ENCODE data around the gene FGD6.
"Not testable (repeated sequence)": the region's sequence is repeated elsewhere in the genome, so short reads cannot be mapped to it uniquely, and the experiment has no call there.

The FGD6 gene

DNA sequence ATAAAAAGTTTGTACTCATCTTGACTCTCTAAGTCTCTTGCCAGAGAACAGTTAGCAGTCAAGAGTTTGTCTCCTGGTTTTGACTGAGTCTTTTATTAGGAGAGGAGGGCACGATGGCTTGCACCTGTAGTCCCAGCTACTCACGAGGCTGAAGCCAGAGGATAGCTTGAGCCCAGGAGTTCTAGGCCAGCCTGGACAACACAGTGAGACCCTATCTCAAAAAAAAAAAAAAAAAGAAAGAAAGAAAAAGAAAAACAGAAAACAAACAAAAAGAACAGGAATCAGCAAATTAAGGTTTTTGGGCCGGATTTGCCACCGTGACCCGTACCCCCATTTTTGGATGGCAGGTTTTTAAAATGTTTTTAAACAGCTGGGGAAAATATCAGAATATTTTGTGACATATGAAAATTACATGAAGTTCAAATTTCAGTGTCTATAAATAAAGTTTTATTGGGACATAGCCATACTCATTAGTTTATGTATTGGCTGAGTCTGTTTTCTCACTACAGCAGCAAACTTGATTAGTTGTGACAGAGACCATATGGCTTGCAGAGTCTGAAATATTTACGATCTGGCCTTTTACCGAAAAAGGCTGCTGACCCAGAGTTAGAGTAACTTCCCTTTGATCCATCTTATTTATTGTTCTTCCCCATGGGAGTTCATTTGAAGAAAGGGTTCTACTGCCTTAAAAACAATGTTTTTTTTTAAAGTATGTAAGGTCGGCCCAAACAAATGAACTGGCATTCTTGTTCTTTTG lies 31.5 kb upstream of the FGD6 start:
- no peak overlapping the region for H3K4me3 ChIP-seq (ENCODE audit: low read length in 2 of 2)
- H3K36me3 ChIP-seq (ENCODE audit: control insufficient read depth in 2 of 2, insufficient read depth in 2 of 2, low read length in 2 of 2) = peaks cover 0 to 11% of the 10 kb centered on the region in 2 donors
- H3K4me1 ChIP-seq (ENCODE audit: control insufficient read depth in 2 of 2, insufficient read depth in 2 of 2, low read length in 2 of 2) = peaks cover 0 to 2% of the 10 kb centered on the region in 2 donors
- H3K9ac ChIP-seq (ENCODE audit: low read depth in 1 of 2, low read length in 2 of 2) = no peak overlapping the region
- no peaks in the 10 kb centered on the region for H3K9me3 ChIP-seq (ENCODE audit: control insufficient read depth in 2 of 2, low read length in 2 of 2)
- no peaks in the 10 kb centered on the region for H3K27me3 ChIP-seq (ENCODE audit: control insufficient read depth in 2 of 2, insufficient read depth in 2 of 2, low read length in 2 of 2)
- H3K27ac ChIP-seq (ENCODE audit: low read depth in 2 of 2, low read length in 2 of 2) = no peak overlapping the region

DNA sequence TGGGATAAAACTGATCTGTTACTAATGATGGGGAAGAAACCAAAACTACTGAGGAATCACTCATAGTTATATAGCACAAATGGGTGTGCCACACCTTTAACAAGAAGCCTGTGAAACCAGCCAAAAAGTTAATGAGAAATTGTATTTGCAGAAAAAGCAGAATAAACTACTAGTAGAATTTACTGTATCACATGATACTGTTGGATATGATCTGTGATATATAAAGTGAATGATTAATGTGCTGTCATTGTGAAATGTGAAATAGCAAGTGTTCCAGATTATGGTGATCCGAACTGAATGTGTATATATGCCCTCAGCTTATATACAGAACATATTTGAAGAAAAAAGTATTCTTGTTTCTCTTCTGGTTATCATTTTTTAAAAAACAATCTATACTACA lies 30.8 kb upstream of the FGD6 start:
- Histone ChIP-seq H3K9me3 (ENCODE audit: control insufficient read depth in 2 of 2, low read length in 2 of 2) (no peaks in the 10 kb centered on the region), H3K4me3 (ENCODE audit: low read length in 2 of 2) (no peak overlapping the region), H3K27ac (ENCODE audit: low read depth in 2 of 2, low read length in 2 of 2) (no peak overlapping the region), H3K9ac (ENCODE audit: low read depth in 1 of 2, low read length in 2 of 2) (no peak overlapping the region), H3K27me3 (ENCODE audit: control insufficient read depth in 2 of 2, insufficient read depth in 2 of 2, low read length in 2 of 2) (no peaks in the 10 kb centered on the region), H3K4me1 (ENCODE audit: control insufficient read depth in 2 of 2, insufficient read depth in 2 of 2, low read length in 2 of 2) (peaks cover 0 to 2% of the 10 kb centered on the region in 2 donors), H3K36me3 (ENCODE audit: control insufficient read depth in 2 of 2, insufficient read depth in 2 of 2, low read length in 2 of 2) (peaks cover under 1 to 6% of the 10 kb centered on the region in 2 donors)

- Histone ChIP-seq H3K9ac (ENCODE audit: low read depth in 1 of 2, low read length in 2 of 2) (no peak overlapping the region), H3K4me1 (ENCODE audit: control insufficient read depth in 2 of 2, insufficient read depth in 2 of 2, low read length in 2 of 2) (peaks cover 0 to 2% of the 10 kb centered on the region in 2 donors), H3K9me3 (ENCODE audit: control insufficient read depth in 2 of 2, low read length in 2 of 2) (no peaks in the 10 kb centered on the region), H3K27ac (ENCODE audit: low read depth in 2 of 2, low read length in 2 of 2) (no peak overlapping the region), H3K36me3 (ENCODE audit: control insufficient read depth in 2 of 2, insufficient read depth in 2 of 2, low read length in 2 of 2) (peaks cover 0 to 2% of the 10 kb centered on the region in 2 donors), H3K27me3 (ENCODE audit: control insufficient read depth in 2 of 2, insufficient read depth in 2 of 2, low read length in 2 of 2) (no peaks in the 10 kb centered on the region), H3K4me3 (ENCODE audit: low read length in 2 of 2) (no peak overlapping the region)
Observed at GRCh38 chr12:95244350-95244749, 27.1 kb upstream of the FGD6 start.

- Histone ChIP-seq H3K4me1 (ENCODE audit: control insufficient read depth in 2 of 2, insufficient read depth in 2 of 2, low read length in 2 of 2) (peaks cover 0 to 2% of the 10 kb centered on the region in 2 donors), H3K27ac (ENCODE audit: low read depth in 2 of 2, low read length in 2 of 2) (no peak overlapping the region), H3K4me3 (ENCODE audit: low read length in 2 of 2) (no peak overlapping the region), H3K36me3 (ENCODE audit: control insufficient read depth in 2 of 2, insufficient read depth in 2 of 2, low read length in 2 of 2) (peaks cover 0 to 2% of the 10 kb centered on the region in 2 donors), H3K9ac (ENCODE audit: low read depth in 1 of 2, low read length in 2 of 2) (no peak overlapping the region), H3K27me3 (ENCODE audit: control insufficient read depth in 2 of 2, insufficient read depth in 2 of 2, low read length in 2 of 2) (no peaks in the 10 kb centered on the region), H3K9me3 (ENCODE audit: control insufficient read depth in 2 of 2, low read length in 2 of 2) (no peaks in the 10 kb centered on the region)
Observed at GRCh38 chr12:95243497-95244183, 26.4 kb upstream of the FGD6 start.

DNA sequence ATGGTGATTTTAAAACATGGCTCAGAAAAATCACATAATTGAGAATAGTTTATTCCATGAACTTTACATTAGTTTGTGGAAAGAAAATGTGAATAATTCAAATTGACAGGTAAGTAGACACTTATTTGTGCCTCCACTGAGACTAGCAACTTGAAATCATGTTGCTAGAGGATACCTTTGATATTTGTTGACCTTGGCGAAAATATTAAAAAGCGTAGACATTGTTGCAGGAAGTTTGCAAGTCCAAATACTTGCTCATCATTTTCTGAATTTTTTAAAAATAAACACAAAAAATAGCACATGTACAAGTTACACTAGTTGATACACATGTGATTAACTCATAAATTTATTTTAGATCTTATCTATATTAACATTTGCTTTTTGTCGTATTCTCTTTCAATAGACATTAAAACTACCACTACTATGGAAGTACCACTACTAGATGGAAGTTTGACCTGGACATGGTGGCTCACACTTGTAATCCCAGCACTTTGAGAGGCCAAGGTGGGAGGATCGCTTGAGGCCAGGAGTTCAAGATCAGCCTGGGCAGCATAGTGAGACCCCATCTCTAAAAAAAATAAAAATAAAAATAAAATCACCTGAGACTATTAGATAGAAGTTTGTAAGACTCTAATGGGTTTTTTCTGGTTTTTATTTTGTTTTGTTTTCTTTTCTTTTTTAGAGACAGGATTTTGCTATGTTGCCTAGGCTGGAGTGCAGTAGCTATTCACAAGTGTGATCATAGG lies 24.7 kb upstream of the FGD6 start:
- H3K27me3 ChIP-seq (ENCODE audit: control insufficient read depth in 2 of 2, insufficient read depth in 2 of 2, low read length in 2 of 2) = no peaks in the 10 kb centered on the region
- H3K4me1 ChIP-seq (ENCODE audit: control insufficient read depth in 2 of 2, insufficient read depth in 2 of 2, low read length in 2 of 2) = peaks cover 0 to 2% of the 10 kb centered on the region in 2 donors
- no peak overlapping the region for H3K27ac ChIP-seq (ENCODE audit: low read depth in 2 of 2, low read length in 2 of 2)
- H3K4me3 ChIP-seq (ENCODE audit: low read length in 2 of 2) = no peak overlapping the region
- H3K9ac ChIP-seq (ENCODE audit: low read depth in 1 of 2, low read length in 2 of 2) = no peak overlapping the region
- peaks cover 0 to 2% of the 10 kb centered on the region in 2 donors for H3K36me3 ChIP-seq (ENCODE audit: control insufficient read depth in 2 of 2, insufficient read depth in 2 of 2, low read length in 2 of 2)
- H3K9me3 ChIP-seq (ENCODE audit: control insufficient read depth in 2 of 2, low read length in 2 of 2) = no peaks in the 10 kb centered on the region

DNA sequence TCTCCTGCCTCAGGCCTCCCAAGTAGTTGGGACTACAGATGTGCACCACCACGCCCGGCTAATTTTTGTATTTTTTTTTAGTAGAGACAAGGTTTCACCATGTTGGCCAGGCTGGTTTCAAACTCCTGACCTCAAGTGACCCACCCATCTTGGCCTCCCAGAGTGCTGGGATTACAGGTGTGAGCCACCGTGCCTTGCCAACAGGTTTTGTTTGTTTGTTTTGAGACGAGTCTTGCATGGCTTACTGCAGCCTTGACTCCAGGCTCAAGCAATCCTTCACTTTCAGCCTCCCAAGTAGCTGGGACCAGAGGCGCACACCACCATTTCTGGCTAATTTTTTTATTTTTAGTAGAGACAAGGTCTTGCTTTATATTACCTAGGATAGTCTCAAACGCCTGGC lies 23.9 kb upstream of the FGD6 start:
- not testable (repeated sequence) for H3K36me3 ChIP-seq (ENCODE audit: control insufficient read depth in 2 of 2, insufficient read depth in 2 of 2, low read length in 2 of 2); H3K9ac ChIP-seq (ENCODE audit: low read depth in 1 of 2, low read length in 2 of 2); H3K27ac ChIP-seq (ENCODE audit: low read depth in 2 of 2, low read length in 2 of 2); H3K9me3 ChIP-seq (ENCODE audit: control insufficient read depth in 2 of 2, low read length in 2 of 2); H3K4me3 ChIP-seq (ENCODE audit: low read length in 2 of 2); H3K4me1 ChIP-seq (ENCODE audit: control insufficient read depth in 2 of 2, insufficient read depth in 2 of 2, low read length in 2 of 2); H3K27me3 ChIP-seq (ENCODE audit: control insufficient read depth in 2 of 2, insufficient read depth in 2 of 2, low read length in 2 of 2)

DNA sequence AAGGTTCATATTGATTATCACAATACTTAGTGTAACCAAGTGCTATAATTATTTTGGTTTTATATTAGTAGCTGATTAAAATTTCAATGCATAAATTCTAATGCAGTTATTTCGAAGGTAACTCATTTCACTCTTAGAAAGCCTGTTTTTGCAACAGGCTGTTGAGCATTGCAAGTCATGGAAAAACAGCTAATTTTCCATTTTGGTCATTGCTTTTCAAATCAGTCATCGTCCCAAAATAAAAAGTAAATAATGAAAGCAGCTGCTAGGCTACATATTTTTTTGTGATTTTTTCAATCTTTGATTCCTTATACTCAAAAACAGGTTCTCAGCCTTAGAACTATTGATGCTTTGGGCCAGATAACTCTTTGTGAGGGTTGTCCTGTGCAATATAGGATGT lies 23.3 kb upstream of the FGD6 start:
- Histone ChIP-seq H3K36me3 (ENCODE audit: control insufficient read depth in 2 of 2, insufficient read depth in 2 of 2, low read length in 2 of 2) (peaks cover 0 to 2% of the 10 kb centered on the region in 2 donors), H3K4me1 (ENCODE audit: control insufficient read depth in 2 of 2, insufficient read depth in 2 of 2, low read length in 2 of 2) (peaks cover 0 to 2% of the 10 kb centered on the region in 2 donors), H3K27ac (ENCODE audit: low read depth in 2 of 2, low read length in 2 of 2) (no peak overlapping the region), H3K4me3 (ENCODE audit: low read length in 2 of 2) (no peak overlapping the region), H3K9me3 (ENCODE audit: control insufficient read depth in 2 of 2, low read length in 2 of 2) (no peaks in the 10 kb centered on the region), H3K27me3 (ENCODE audit: control insufficient read depth in 2 of 2, insufficient read depth in 2 of 2, low read length in 2 of 2) (no peaks in the 10 kb centered on the region), H3K9ac (ENCODE audit: low read depth in 1 of 2, low read length in 2 of 2) (no peak overlapping the region)

- not testable (repeated sequence) for H3K9ac ChIP-seq (ENCODE audit: low read depth in 1 of 2, low read length in 2 of 2); H3K27me3 ChIP-seq (ENCODE audit: control insufficient read depth in 2 of 2, insufficient read depth in 2 of 2, low read length in 2 of 2); H3K4me3 ChIP-seq (ENCODE audit: low read length in 2 of 2); H3K4me1 ChIP-seq (ENCODE audit: control insufficient read depth in 2 of 2, insufficient read depth in 2 of 2, low read length in 2 of 2); H3K27ac ChIP-seq (ENCODE audit: low read depth in 2 of 2, low read length in 2 of 2); H3K9me3 ChIP-seq (ENCODE audit: control insufficient read depth in 2 of 2, low read length in 2 of 2); H3K36me3 ChIP-seq (ENCODE audit: control insufficient read depth in 2 of 2, insufficient read depth in 2 of 2, low read length in 2 of 2)
Observed at GRCh38 chr12:95239835-95240234, 22.6 kb upstream of the FGD6 start.

DNA sequence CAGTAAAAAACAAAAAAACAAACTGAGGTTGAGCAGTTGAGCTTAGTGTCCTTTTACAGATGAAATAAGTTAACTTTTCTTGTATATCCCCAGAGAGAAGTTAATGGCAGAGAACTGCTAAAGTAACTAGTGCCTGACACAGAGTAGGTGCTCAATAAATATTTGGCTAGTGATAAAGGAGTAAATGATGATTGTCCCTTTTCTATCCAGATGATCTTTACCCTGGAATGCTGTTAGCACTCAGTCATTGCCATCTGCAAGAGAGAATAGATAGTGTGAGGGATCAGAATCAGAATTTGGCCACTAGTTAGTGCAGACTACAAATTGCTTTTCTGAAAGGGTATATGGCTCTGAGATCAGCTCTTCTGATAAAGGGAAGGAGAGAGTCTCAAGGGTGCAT lies 21.9 kb upstream of the FGD6 start:
- H3K4me3 ChIP-seq (ENCODE audit: low read length in 2 of 2) = no peak overlapping the region
- H3K27me3 ChIP-seq (ENCODE audit: control insufficient read depth in 2 of 2, insufficient read depth in 2 of 2, low read length in 2 of 2) = no peaks in the 10 kb centered on the region
- H3K4me1 ChIP-seq (ENCODE audit: control insufficient read depth in 2 of 2, insufficient read depth in 2 of 2, low read length in 2 of 2) = peaks cover 0 to 2% of the 10 kb centered on the region in 2 donors
- H3K9me3 ChIP-seq (ENCODE audit: control insufficient read depth in 2 of 2, low read length in 2 of 2) = no peaks in the 10 kb centered on the region
- H3K9ac ChIP-seq (ENCODE audit: low read depth in 1 of 2, low read length in 2 of 2) = no peak overlapping the region
- H3K36me3 ChIP-seq (ENCODE audit: control insufficient read depth in 2 of 2, insufficient read depth in 2 of 2, low read length in 2 of 2) = peaks cover 0 to 2% of the 10 kb centered on the region in 2 donors
- no peak overlapping the region for H3K27ac ChIP-seq (ENCODE audit: low read depth in 2 of 2, low read length in 2 of 2)

DNA sequence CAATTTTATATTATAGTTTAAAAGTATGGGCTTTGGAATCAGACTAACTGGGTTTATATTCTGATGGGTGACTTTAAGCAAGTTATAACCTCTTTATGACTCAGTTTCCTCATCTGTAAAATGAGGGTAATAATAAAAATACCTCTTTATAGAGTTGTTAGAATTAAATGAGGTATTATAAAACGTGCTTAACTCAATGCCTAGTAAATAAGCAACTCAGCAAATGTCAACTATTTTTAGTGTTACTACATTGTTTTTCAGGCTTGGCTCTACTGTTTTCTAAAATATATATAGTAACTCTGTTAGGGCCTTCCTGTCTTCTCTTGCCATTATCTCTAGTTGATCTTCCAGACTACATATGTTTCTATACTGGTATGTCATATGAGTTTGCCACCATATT lies 20.9 kb upstream of the FGD6 start:
- Histone ChIP-seq H3K36me3 (ENCODE audit: control insufficient read depth in 2 of 2, insufficient read depth in 2 of 2, low read length in 2 of 2) (peaks cover 0 to 2% of the 10 kb centered on the region in 2 donors), H3K9me3 (ENCODE audit: control insufficient read depth in 2 of 2, low read length in 2 of 2) (no peaks in the 10 kb centered on the region), H3K4me1 (ENCODE audit: control insufficient read depth in 2 of 2, insufficient read depth in 2 of 2, low read length in 2 of 2) (peaks cover 0 to 2% of the 10 kb centered on the region in 2 donors), H3K27me3 (ENCODE audit: control insufficient read depth in 2 of 2, insufficient read depth in 2 of 2, low read length in 2 of 2) (no peaks in the 10 kb centered on the region), H3K4me3 (ENCODE audit: low read length in 2 of 2) (no peak overlapping the region), H3K27ac (ENCODE audit: low read depth in 2 of 2, low read length in 2 of 2) (no peak overlapping the region), H3K9ac (ENCODE audit: low read depth in 1 of 2, low read length in 2 of 2) (no peak overlapping the region)
